Measurements from ENCODE around the gene MYO15B.

The MYO15B gene

GRCh38 chr17:75670868-75671267, 83.3 kb downstream of the MYO15B start:
- no peak for DNase-seq

GRCh38 chr17:75672011-75672410, 84.4 kb downstream of the MYO15B start:
- no peak for DNase-seq

- DNase-seq, result no peak
Measured at GRCh38 chr17:75673487-75673886, 85.9 kb downstream of the MYO15B start.

All from NCI-H1092 treated with DMSO at 0.1 percent for 48 hours (cell line).